Dedifferentiated amniotic fluid mesenchymal stem cell (primary cell): ENCODE results near the gene SNX33.
"Not testable (repeated sequence)": the region's sequence is repeated elsewhere in the genome, so short reads cannot be mapped to it uniquely, and the experiment has no call there.

Source experiments
- DNase-seq: peaks from one replicate; pipeline ENCODE4 v3.0.0-alpha.2; 2016; ENCODE audit errors: extremely low spot score

SNX33 gene

GRCh38 chr15:75699961-75700874, 52.5 kb downstream of the SNX33 start:
- peak; percentile 31 for DNase-seq

GRCh38 chr15:75701071-75702003, 53.6 kb downstream of the SNX33 start:
- not testable (repeated sequence) for DNase-seq

- no peak for DNase-seq
These were observed 54.7 kb downstream of the SNX33 start for GRCh38 chr15:75702436-75702835.

DNA sequence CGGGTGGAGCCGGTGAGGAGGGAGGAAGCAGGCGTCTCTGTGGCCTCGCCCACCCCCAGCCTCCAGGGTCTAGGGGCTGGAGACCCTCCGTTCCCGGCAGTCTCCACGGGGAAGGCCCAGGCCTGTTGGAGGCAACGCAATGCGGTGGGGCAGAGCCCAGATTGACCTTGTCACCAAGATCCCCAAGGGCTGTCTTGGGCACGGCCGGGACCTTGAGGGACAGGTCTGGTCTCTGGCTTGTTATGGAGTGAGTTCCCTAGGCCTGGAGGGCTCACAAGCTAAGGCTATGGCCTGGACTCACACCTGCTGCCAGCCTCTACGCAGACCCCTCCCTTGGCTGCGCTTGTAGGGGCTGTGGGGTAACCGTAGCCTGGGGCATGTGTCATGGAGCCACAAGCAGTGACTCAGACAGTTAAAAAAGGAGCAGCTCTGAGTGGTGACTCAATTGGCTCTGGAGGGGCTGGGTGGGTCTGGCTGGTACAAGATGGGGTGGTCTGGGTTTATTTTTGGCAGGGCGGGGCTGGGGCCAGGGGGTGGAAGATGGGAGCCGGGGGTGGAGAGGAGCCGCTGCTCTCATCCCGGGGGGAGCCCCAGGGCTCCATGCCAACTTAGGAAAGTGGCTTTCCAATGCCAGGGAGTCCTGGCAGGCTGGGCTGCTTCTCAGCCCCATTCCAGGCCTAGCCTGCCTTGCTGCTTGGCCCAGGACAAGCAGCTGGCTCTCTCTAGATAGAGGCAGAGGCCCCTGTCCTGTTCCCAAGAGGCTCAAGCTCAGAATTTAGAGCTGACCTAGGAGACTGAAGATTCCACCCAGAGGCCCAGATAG, 55.9 kb downstream of the SNX33 start:
- not testable (repeated sequence) for DNase-seq

- DNase-seq: no peak
These were observed 56.5 kb downstream of the SNX33 start for GRCh38 chr15:75704263-75704615.

GRCh38 chr15:75704618-75705017, 56.9 kb downstream of the SNX33 start:
- DNase-seq: no peak

DNA sequence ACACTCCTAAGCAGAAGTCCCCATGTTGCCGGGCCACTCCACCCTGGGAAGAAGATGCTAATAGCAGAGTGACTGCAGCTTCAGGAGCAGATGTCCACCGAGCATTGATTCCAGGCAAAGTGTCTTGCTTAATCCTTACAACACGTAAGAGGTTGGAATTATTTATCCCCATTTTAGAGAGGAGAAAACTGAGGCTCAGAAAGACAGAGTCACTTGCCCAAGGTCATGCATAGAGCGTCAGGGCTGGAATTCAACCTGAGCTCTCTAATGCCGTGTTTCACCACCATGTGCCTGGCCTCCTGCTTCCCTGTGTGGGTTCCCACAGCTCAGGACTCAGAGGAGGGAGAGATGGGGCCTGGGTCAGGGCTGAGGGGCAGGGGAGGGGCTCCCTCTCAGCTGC, 57.7 kb downstream of the SNX33 start:
- not testable (repeated sequence) for DNase-seq

DNA sequence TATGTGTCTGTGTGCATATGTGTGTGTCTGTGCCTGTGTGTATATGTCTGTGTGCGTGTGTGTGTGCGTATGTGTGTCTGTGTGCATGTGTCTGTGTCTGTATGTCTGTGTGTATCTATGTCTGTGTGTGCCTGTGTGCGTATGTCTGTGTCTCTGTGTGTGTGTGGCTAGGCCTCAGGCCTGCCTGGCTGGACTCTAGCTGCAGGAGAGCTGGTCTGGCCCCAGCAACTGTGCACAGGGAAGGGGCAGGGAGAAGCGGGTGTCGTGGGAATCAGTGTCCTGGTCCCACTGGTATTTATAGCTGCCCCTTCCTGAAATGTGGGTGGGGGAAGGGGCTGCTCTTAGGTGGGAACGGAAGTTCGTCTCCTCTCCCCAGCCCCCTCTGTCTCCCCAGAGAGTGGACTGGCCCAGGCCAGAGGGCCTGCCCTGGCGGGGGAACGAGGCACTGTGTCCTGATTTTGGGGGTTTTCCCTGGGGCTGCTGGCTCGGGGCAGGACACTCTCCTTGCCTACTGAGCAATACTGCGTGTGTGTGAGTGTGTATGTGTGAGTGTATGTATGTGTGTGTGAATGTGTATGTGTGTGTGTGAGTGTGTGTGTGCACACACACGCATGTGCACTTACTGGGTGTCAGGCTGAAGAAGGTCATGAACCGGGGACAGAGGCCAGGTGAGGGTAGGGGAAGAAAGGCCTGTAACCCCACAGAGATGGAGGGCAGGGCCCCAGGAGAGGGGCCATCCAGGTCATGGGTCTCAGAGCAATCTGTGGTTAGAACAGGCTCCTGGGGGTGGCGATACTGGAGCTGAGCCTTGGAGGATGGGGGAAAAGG, 58.4 kb downstream of the SNX33 start:
- DNase-seq: no peak

- no peak for DNase-seq
These were observed 58.9 kb downstream of the SNX33 start for GRCh38 chr15:75706682-75706954.

DNA sequence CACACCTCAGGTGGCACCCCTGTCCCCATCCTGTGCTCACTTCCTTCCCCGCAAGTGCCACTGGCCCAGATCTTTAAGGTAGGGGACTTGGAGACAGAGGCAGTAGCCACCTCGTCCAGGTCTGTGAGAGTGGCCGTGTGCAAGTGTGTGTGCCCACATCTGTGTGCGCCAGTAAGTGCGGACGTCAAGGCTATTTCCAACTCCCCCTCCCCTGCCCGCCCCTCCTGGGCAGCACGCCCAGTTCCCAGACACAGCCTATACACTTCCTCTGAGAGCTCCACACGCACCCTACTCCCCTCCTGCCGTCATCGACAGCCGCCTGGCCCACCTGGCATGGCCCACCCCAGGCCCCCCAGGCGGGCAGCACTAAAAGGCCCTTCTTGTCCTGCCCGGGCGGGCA, 61.7 kb downstream of the SNX33 start:
- not testable (repeated sequence) for DNase-seq

GRCh38 chr15:75710874-75711273, 63.2 kb downstream of the SNX33 start:
- not testable (repeated sequence) for DNase-seq

DNA sequence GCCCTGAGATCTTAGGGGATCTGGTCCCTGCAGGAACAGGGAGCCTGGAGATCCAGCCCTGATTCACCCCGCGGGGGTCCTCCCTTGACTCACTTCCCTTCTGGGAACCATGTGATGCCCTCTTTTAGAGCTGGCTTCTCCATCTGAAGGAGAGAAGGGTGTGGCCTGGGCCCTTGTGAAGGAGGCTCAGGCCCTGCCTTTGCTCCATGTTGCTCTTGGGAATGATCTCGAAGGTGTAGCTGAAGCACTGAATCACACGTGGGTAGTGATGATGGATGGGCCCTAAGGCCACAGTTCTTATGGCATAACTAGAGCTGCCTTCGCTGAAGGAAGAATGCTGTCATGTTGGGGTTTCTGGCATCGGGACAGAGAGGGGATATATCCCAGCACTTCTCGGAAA, 63.8 kb downstream of the SNX33 start:
- not testable (repeated sequence) for DNase-seq
